ENCODE results near the gene RNF10. TPM values are rescaled to one million over a fixed set of nuclear protein-coding genes. Genes with fewer than 3 reads are reported as not detected.
A peak's percentile ranks its signal among the peaks of the same experiment; 100 is the strongest.

The RNF10 gene
- total RNA-seq, 1 donor from 2014 or later: 181 TPM

- peaks cover 69% of the 10 kb centered on the region for H3K79me2 ChIP-seq (ENCODE audit: insufficient read depth, low read length)
These were observed 2.1 kb downstream of the RNF10 start for GRCh38 chr12:120536064-120536791.

GRCh38 chr12:120537856-120538220 lies 3.7 kb downstream of the RNF10 start:
- Histone ChIP-seq H3K4me3 (ENCODE audit: insufficient read depth, low read depth, low read length) (no peak overlapping the region), H3K4me2 (ENCODE audit: low read length) (peak overlapping the region; percentile 84), H4K20me1 (ENCODE audit: insufficient read depth, low read length) (peaks cover 82% of the 10 kb centered on the region), H3K27ac (ENCODE audit: low read depth, low read length) (no peak overlapping the region), H3K36me3 (ENCODE audit: insufficient read depth, low read length) (peaks cover 2% of the 10 kb centered on the region), H3K9me3 (ENCODE audit: insufficient read depth, low read depth, low read length) (no peaks in the 10 kb centered on the region), H3K4me1 (ENCODE audit: insufficient read depth, low read length) (peaks cover 35% of the 10 kb centered on the region), H3K27me3 (ENCODE audit: insufficient read depth, low read length) (no peaks in the 10 kb centered on the region), H3K9ac (ENCODE audit: low read length) (peak overlapping the region; percentile 6), H2AFZ (ENCODE audit: low read depth, low read length) (no peak overlapping the region), H3K79me2 (ENCODE audit: insufficient read depth, low read length) (peaks cover 79% of the 10 kb centered on the region)
- peaks cover 33% of the 10 kb centered on the region for H3K4me1 Mint-ChIP-seq (ENCODE audit: low read depth, unreplicated experiment)
- H3K4me3 Mint-ChIP-seq (ENCODE audit: unreplicated experiment): peak overlapping the region; percentile 89
- H3K27ac Mint-ChIP-seq (ENCODE audit: unreplicated experiment): no peak overlapping the region
- H3K9me3 Mint-ChIP-seq (ENCODE audit: unreplicated experiment): no peaks in the 10 kb centered on the region
- H3K36me3 Mint-ChIP-seq (ENCODE audit: low read depth, unreplicated experiment): peaks cover 8% of the 10 kb centered on the region
- DNase-seq (ENCODE audit: low read depth): no peak
- H3K27me3 Mint-ChIP-seq (ENCODE audit: low read depth, unreplicated experiment): no peaks in the 10 kb centered on the region
- FAIRE-seq: no peak
- TF ChIP-seq CTCF (IDR thresholded peaks at IDR 0.05; ENCODE audit: insufficient read depth, low read depth, low read length) (no peak), EZH2 (IDR thresholded peaks at IDR 0.05; ENCODE audit: insufficient read depth, low read length) (no peak)

More at GRCh38 chr12:120536064-120536791, 2.1 kb downstream of the RNF10 start:
- Histone ChIP-seq H3K9me3 (ENCODE audit: insufficient read depth, low read depth, low read length) (no peaks in the 10 kb centered on the region), H2AFZ (ENCODE audit: low read depth, low read length) (no peak overlapping the region), H3K4me2 (ENCODE audit: low read length) (peak overlapping the region; percentile 84), H3K9ac (ENCODE audit: low read length) (peak overlapping the region; percentile 29), H3K4me1 (ENCODE audit: insufficient read depth, low read length) (peaks cover 35% of the 10 kb centered on the region), H3K27ac (ENCODE audit: low read depth, low read length) (no peak overlapping the region), H3K4me3 (ENCODE audit: insufficient read depth, low read depth, low read length) (peak overlapping the region; percentile 69), H3K27me3 (ENCODE audit: insufficient read depth, low read length) (no peaks in the 10 kb centered on the region), H4K20me1 (ENCODE audit: insufficient read depth, low read length) (peaks cover 65% of the 10 kb centered on the region), H3K36me3 (ENCODE audit: insufficient read depth, low read length) (peaks cover 2% of the 10 kb centered on the region)
- no peak for DNase-seq (ENCODE audit: low read depth)
- no peak for FAIRE-seq
- Mint-ChIP-seq H3K27ac (ENCODE audit: unreplicated experiment) (no peak overlapping the region), H3K36me3 (ENCODE audit: low read depth, unreplicated experiment) (peaks cover 5% of the 10 kb centered on the region), H3K27me3 (ENCODE audit: low read depth, unreplicated experiment) (no peaks in the 10 kb centered on the region), H3K4me1 (ENCODE audit: low read depth, unreplicated experiment) (peaks cover 33% of the 10 kb centered on the region), H3K4me3 (ENCODE audit: unreplicated experiment) (peak overlapping the region; percentile 89), H3K9me3 (ENCODE audit: unreplicated experiment) (no peaks in the 10 kb centered on the region)
- no peak for TF ChIP-seq EZH2 (IDR thresholded peaks at IDR 0.05; ENCODE audit: insufficient read depth, low read length)

GRCh38 chr12:120538281-120539156 lies 4.4 kb downstream of the RNF10 start:
- peak overlapping the region; percentile 9 for H3K4me3 ChIP-seq (ENCODE audit: insufficient read depth, low read depth, low read length)
- H3K4me1 Mint-ChIP-seq (ENCODE audit: low read depth, unreplicated experiment): peaks cover 33% of the 10 kb centered on the region

More at GRCh38 chr12:120538281-120539156, 4.4 kb downstream of the RNF10 start:
- Mint-ChIP-seq H3K36me3 (ENCODE audit: low read depth, unreplicated experiment) (peaks cover 9% of the 10 kb centered on the region), H3K9me3 (ENCODE audit: unreplicated experiment) (no peaks in the 10 kb centered on the region), H3K4me3 (ENCODE audit: unreplicated experiment) (peak overlapping the region; percentile 34), H3K27me3 (ENCODE audit: low read depth, unreplicated experiment) (no peaks in the 10 kb centered on the region), H3K27ac (ENCODE audit: unreplicated experiment) (no peak overlapping the region)
- Histone ChIP-seq H3K4me2 (ENCODE audit: low read length) (peak overlapping the region; percentile 84), H2AFZ (ENCODE audit: low read depth, low read length) (no peak overlapping the region), H3K4me1 (ENCODE audit: insufficient read depth, low read length) (peaks cover 35% of the 10 kb centered on the region), H4K20me1 (ENCODE audit: insufficient read depth, low read length) (peaks cover 88% of the 10 kb centered on the region), H3K27me3 (ENCODE audit: insufficient read depth, low read length) (no peaks in the 10 kb centered on the region), H3K9ac (ENCODE audit: low read length) (peak overlapping the region; percentile 13), H3K79me2 (ENCODE audit: insufficient read depth, low read length) (peaks cover 86% of the 10 kb centered on the region), H3K9me3 (ENCODE audit: insufficient read depth, low read depth, low read length) (no peaks in the 10 kb centered on the region), H3K27ac (ENCODE audit: low read depth, low read length) (peak overlapping the region; percentile 28), H3K36me3 (ENCODE audit: insufficient read depth, low read length) (peaks cover 2% of the 10 kb centered on the region)
- TF ChIP-seq EZH2 (IDR thresholded peaks at IDR 0.05; ENCODE audit: insufficient read depth, low read length) (no peak), CTCF (IDR thresholded peaks at IDR 0.05; ENCODE audit: insufficient read depth, low read depth, low read length) (no peak)
- DNase-seq (ENCODE audit: low read depth): peak; percentile 77
- FAIRE-seq: no peak
